ENCODE measurements around the gene ANKRD13A. TPM values are rescaled to one million over a fixed set of nuclear protein-coding genes. Genes with fewer than 3 reads are reported as not detected.
A peak's percentile ranks its signal among the peaks of the same experiment; 100 is the strongest.

Gene ANKRD13A
- total and polyA plus RNA-seq, 8 donors, result 13.0 to 150 (median 34.4) TPM

DNA sequence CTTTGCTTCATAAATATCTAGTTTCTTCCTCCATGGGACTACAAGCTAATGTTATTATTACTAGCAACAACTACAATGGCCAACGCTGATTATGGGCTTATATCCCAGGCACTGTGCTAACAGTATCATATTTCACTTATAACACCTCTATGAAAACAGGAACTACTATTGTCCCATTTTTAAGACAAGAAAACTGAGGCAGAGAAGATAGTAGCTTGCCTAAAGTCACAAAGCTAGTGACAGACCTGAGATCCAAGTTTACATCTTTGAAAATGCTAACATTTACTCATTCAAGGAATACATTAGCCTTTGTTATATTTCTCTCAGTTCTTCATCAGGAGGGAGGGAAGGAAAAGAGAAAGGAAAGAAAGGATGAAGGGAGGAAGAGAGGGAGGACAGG lies 35.9 kb upstream of the ANKRD13A start:
- DNase-seq, result no peak
- 84 to 91% (median 88%) methylated on average over 1 of the region's 1 CpG for WGBS, 5 donors
- H3K4me3 ChIP-seq, result no peak overlapping the region
- H3K27ac ChIP-seq, result no peak overlapping the region
- intact Hi-C loops (cut with DNase I; ENCODE audit: low total_unique reads), result no loop called here
- peaks cover 0 to 7% (median 0%) of the 10 kb centered on the region in 4 donors for H3K4me1 ChIP-seq
- TF ChIP-seq, protein P1, sequence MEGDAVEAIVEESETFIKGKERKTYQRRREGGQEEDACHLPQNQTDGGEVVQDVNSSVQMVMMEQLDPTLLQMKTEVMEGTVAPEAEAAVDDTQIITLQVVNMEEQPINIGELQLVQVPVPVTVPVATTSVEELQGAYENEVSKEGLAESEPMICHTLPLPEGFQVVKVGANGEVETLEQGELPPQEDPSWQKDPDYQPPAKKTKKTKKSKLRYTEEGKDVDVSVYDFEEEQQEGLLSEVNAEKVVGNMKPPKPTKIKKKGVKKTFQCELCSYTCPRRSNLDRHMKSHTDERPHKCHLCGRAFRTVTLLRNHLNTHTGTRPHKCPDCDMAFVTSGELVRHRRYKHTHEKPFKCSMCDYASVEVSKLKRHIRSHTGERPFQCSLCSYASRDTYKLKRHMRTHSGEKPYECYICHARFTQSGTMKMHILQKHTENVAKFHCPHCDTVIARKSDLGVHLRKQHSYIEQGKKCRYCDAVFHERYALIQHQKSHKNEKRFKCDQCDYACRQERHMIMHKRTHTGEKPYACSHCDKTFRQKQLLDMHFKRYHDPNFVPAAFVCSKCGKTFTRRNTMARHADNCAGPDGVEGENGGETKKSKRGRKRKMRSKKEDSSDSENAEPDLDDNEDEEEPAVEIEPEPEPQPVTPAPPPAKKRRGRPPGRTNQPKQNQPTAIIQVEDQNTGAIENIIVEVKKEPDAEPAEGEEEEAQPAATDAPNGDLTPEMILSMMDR (IDR thresholded peaks at IDR 0.05), result no peak
- TF ChIP-seq POLR2AphosphoS5 (IDR thresholded peaks at IDR 0.05), result no peak
- TF ChIP-seq POLR2A (IDR thresholded peaks at IDR 0.05), result no peak
- no peak for TF ChIP-seq EP300 (IDR thresholded peaks at IDR 0.05)
- H3K27me3 ChIP-seq, result no peaks in the 10 kb centered on the region
- H3K9me3 ChIP-seq, result no peaks in the 10 kb centered on the region
- peaks cover 30 to 100% (median 95%) of the 10 kb centered on the region in 4 donors for H3K36me3 ChIP-seq

DNA sequence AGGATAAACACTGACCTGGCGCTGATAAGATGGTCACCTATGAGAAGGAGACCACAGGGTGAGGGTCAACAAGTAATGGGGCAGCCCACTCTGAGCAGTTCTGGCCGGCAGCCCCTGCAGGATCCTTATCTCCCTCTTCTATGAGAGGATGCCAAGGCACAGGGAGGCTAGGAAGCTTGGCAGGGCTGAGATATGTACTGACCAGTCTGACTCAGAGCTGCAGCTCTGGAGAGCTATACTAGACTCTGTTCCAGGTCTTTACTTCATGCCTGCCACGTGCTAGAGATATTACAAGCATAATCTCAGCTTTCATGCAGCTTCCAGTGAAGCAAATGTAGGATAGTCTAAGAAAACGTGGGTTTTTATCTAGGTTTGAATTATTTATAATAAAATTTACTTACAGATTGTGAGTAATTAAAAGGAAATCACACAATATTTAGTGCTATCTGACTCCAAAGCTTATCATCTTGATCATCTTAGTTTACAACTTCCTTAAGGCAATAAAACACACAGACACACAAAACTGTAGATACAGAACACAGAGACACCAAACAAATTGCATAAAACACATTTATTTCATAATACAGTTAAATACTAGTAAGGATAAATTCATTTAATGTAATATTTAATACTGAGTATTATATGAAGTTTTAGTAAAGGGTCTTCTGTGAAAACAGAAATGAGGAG lies 35.3 kb upstream of the ANKRD13A start:
- Histone ChIP-seq H3K4me3 (no peak overlapping the region), H3K27me3 (no peaks in the 10 kb centered on the region), H3K9me3 (no peaks in the 10 kb centered on the region), H3K4me1 (peaks cover 0 to 12% (median 0%) of the 10 kb centered on the region in 4 donors), H3K36me3 (peaks cover 28 to 100% (median 95%) of the 10 kb centered on the region in 4 donors), H3K27ac (peak overlapping the region in 1 of 5 donors; percentile 16)
- DNase-seq, result no peak
- intact Hi-C loops (cut with DNase I; ENCODE audit: low total_unique reads), result no loop called here
- TF ChIP-seq, protein P1 (IDR thresholded peaks at IDR 0.05), result no peak
- TF ChIP-seq POLR2A (IDR thresholded peaks at IDR 0.05) (no peak), EP300 (IDR thresholded peaks at IDR 0.05) (no peak), POLR2AphosphoS5 (IDR thresholded peaks at IDR 0.05) (no peak)
- 39 to 60% (median 54%) methylated on average over 4 of the region's 4 CpGs for WGBS, 5 donors

DNA sequence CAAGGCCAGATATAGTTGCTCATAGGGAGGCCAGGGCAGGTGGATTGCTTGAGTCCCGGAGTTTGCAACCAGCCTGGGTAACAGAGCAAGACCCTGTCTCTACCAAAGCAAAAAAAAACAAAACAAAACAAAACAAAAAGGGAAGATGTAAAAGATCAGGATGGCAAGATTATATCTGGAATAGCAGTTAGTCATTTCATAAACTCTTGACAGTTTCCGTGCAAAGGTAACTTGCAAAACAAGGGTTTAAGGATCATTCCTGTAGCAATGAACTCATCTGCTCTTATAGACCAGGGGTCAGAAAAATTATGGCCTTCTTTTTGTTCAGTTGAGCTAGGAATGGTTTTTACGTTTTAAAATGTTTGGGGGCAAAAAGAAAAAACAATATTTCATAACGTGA lies 32.7 kb upstream of the ANKRD13A start:
- no peak for TF ChIP-seq POLR2A (IDR thresholded peaks at IDR 0.05)
- no peaks in the 10 kb centered on the region for H3K9me3 ChIP-seq
- intact Hi-C loops (cut with DNase I; ENCODE audit: low total_unique reads), result no loop called here
- no peak for DNase-seq
- no peaks in the 10 kb centered on the region for H3K27me3 ChIP-seq
- peaks cover 0 to 12% (median 0%) of the 10 kb centered on the region in 4 donors for H3K4me1 ChIP-seq
- peaks cover 34 to 98% (median 94%) of the 10 kb centered on the region in 4 donors for H3K36me3 ChIP-seq
- no peak overlapping the region for H3K27ac ChIP-seq
- no peak overlapping the region for H3K4me3 ChIP-seq
- WGBS, 5 donors, result 88 to 96% (median 92%) methylated on average over 4 of the region's 4 CpGs

DNA sequence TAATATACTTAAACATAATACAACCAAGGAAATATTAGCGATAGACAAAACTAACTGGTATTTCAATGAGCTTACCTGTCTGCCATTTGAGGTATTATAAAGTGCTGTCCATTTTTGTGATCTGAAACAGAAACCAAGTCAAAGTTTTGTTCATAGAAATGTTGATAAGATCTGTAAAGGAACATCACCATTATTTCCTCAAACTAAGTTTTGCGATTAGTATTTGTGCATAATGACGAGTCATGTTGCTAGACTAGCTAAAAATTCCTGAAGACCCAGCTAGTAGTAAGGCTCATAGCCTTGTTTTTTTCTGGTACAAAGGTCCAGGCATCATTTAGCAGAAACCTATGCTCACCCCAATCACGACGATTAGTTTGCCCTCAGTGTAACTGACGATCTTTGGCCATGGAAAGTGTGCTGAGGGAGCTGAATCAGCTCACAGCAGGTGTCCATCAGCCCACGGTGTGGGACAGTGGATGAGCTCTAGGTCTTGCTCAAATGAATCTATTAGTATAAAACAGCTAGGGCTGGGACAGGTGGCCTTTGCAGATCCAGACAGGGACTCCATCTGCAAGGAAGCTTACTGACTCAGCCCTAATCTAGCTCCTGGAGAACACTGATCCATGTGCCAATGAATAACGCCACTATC lies 31.7 kb upstream of the ANKRD13A start:
- peaks cover 38 to 98% (median 94%) of the 10 kb centered on the region in 4 donors for H3K36me3 ChIP-seq
- DNase-seq, result no peak
- peak overlapping the region in 2 of 5 donors; percentile 31 to 69 for H3K27ac ChIP-seq
- no peak overlapping the region for H3K4me3 ChIP-seq
- intact Hi-C loops (cut with DNase I; ENCODE audit: low total_unique reads), result no loop called here
- TF ChIP-seq, protein P1 (IDR thresholded peaks at IDR 0.05), result no peak
- TF ChIP-seq POLR2A (IDR thresholded peaks at IDR 0.05) (no peak), EP300 (IDR thresholded peaks at IDR 0.05) (no peak), POLR2AphosphoS5 (IDR thresholded peaks at IDR 0.05) (no peak)
- no peaks in the 10 kb centered on the region for H3K9me3 ChIP-seq
- H3K27me3 ChIP-seq, result no peaks in the 10 kb centered on the region
- WGBS, 5 donors, result 64 to 78% (median 72%) methylated on average over 8 of the region's 8 CpGs
- peaks cover 0 to 12% (median 0%) of the 10 kb centered on the region in 4 donors for H3K4me1 ChIP-seq

Measured in stomach (tissue), 9 donors.